K562 treated with DMSO at 1 percent for 4 hours (cell line): ENCODE measurements around the gene TPM1. TPM values are rescaled to one million over a fixed set of nuclear protein-coding genes. Genes with fewer than 3 reads are reported as not detected.

Experiments
- total RNA-seq: library from RNA; unstranded; fragments of 300-600 nt; gene quantifications from 2 replicates; pipeline ENCODE4 v1.2.3, GENCODE V29; 2022; ENCODE audit not compliant: insufficient read depth

TPM1 gene
- total RNA-seq: 60.7 and 79.2 TPM in 2 replicates

DNA sequence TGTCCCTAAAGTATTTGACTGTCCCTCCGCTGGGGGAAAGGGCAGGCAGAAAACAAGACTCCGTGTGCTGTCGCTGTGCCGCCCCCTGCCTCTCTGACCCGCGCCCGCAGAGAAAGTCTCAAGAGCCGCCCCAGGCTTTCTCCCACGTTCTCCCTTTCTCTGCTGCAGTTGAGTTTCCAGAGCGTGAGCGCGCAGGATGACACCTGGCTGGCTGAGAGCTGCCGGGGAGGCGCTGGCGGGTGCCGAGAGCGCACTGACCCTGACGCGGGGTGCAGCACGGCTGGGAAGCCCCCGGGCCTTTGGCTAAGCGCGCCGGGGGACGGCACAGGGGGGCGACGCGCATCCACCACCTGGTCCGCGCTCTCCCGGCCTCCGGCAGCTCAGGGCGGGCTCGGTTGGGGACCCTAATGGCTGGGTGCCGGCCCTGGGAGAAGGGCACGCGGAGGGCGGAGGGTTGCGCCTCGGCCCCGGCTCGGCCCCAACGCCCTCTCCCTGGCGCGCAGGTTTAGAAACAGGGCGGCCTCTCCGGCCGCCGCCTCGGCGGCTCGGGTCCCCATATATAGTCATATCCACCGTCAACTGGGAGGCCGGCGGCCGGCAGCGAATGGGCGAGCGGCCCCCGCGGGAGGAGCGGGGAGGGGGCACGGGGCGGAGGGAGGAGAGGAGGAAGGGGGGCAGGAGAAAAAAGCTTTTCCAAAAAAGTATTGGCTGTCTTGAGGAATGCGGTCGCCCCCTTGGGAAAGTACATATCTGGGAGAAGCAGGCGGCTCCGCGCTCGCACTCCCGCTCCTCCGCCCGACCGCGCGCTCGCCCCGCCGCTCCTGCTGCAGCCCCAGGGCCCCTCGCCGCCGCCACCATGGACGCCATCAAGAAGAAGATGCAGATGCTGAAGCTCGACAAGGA is at the start of gene TPM1:
Gene TPM1 (plus strand): TSS at position 774 of the 903 bp plus-strand sequence. CDS start 83 bp downstream, at position 857.

Other genes with a start within 250 kb of the TPM1 start
- gene LACTB, start 79.1 kb downstream of the TPM1 start, total RNA-seq: 13.3 and 18.7 TPM in 2 replicates
- 65.3 and 73.6 TPM in 2 replicates for gene RPS27L, start 114.7 kb downstream of the TPM1 start, total RNA-seq
- 5.5 and 6.5 TPM in 2 replicates for gene RAB8B, start 146.9 kb downstream of the TPM1 start, total RNA-seq
- gene APH1B, start 234.9 kb downstream of the TPM1 start, total RNA-seq: 4.8 and 9.0 TPM in 2 replicates